Neuronal stem cell (in vitro differentiated cells): ENCODE measurements around the gene SMPD2. TPM values are rescaled to one million over a fixed set of nuclear protein-coding genes. Genes with fewer than 3 reads are reported as not detected.

Experiments used
- DNase-seq: peaks from one replicate; pipeline ENCODE4 v3.0.0-alpha.2; 2013; ENCODE audit warnings: low spot score
- H2AFZ ChIP-seq: one replicate; pipeline ENCODE4 v1.6.1; 2013; ENCODE audit warnings: mild to moderate bottlenecking, low read length, inconsistent platforms
- H2AK5ac ChIP-seq: 2 replicates; pipeline ENCODE4 v1.6.1; 2013; ENCODE audit warnings: low read depth, mild to moderate bottlenecking, inconsistent platforms, low read length, moderate library complexity, mixed read lengths
- H2BK120ac ChIP-seq: 2 replicates; pipeline ENCODE4 v1.6.1; 2013; ENCODE audit warnings: low read depth, mild to moderate bottlenecking, inconsistent platforms, low read length, moderate library complexity, mixed read lengths
- H2BK12ac ChIP-seq: one replicate; pipeline ENCODE4 v1.6.1; 2013; ENCODE audit warnings: low read length, inconsistent platforms
- H2BK15ac ChIP-seq: 2 replicates; pipeline ENCODE4 v1.6.1; 2013; ENCODE audit warnings: mild to moderate bottlenecking, low read length, inconsistent platforms, mixed read lengths
- H2BK5ac ChIP-seq: one replicate; pipeline ENCODE4 v1.6.1; 2013; ENCODE audit warnings: inconsistent platforms, mild to moderate bottlenecking, low read length, moderate library complexity
- H3K14ac ChIP-seq: one replicate; pipeline ENCODE4 v1.6.1; 2013; ENCODE audit warnings: low read length, inconsistent platforms
- H3K18ac ChIP-seq: 2 replicates; pipeline ENCODE4 v1.6.1; 2013; ENCODE audit warnings: low read length, inconsistent platforms
- H3K23ac ChIP-seq: 2 replicates; pipeline ENCODE4 v1.6.1; 2013; ENCODE audit warnings: low read depth, mild to moderate bottlenecking, mixed read lengths, low read length, inconsistent platforms; ENCODE audit not compliant: poor library complexity
- H3K27ac ChIP-seq: replicated peaks from 3 replicates; pipeline ENCODE4 v1.5.1; 2013; ENCODE audit warnings: low read length, inconsistent platforms
- H3K27me3 ChIP-seq, 3 experiments: 2 replicates each; pipeline ENCODE4 v1.6.1; 2013; ENCODE audit warnings: low read length in 3 of 3, mild to moderate bottlenecking in 2 of 3, inconsistent platforms in 1 of 3, low read depth in 1 of 3, mixed read lengths in 1 of 3, moderate library complexity in 1 of 3; ENCODE audit not compliant: control insufficient read depth in 3 of 3, insufficient read depth in 3 of 3
- H3K36me3 ChIP-seq, 2 donors: replicated peaks in 1 of 2; 2 replicates each; pipeline ENCODE4 v1.6.1; 2013; ENCODE audit warnings: low read length in 2 of 2; ENCODE audit not compliant: control insufficient read depth in 2 of 2, insufficient read depth in 2 of 2
- H3K4ac ChIP-seq: 2 replicates; pipeline ENCODE4 v1.6.1; 2013; ENCODE audit warnings: inconsistent platforms, mild to moderate bottlenecking, low read length, moderate library complexity
- H3K4me1 ChIP-seq, 2 donors: 1 replicate in 1 of 2; 2 replicates in 1 of 2; pipeline ENCODE4 v1.6.1; 2013; ENCODE audit warnings: low read length in 2 of 2, low read depth in 1 of 2; ENCODE audit not compliant: control insufficient read depth in 2 of 2, insufficient read depth in 1 of 2
- H3K4me2 ChIP-seq: one replicate; pipeline ENCODE4 v1.6.1; 2013; ENCODE audit warnings: mild to moderate bottlenecking, low read length, inconsistent platforms; ENCODE audit not compliant: insufficient read depth, poor library complexity, severe bottlenecking
- H3K4me3 ChIP-seq, 2 donors: 2 replicates each; pipeline ENCODE4 v1.5.1; 2013; ENCODE audit warnings: low read length in 2 of 2, mild to moderate bottlenecking in 2 of 2, inconsistent platforms in 1 of 2, moderate library complexity in 1 of 2
- H3K79me1 ChIP-seq: one replicate; pipeline ENCODE4 v1.6.1; 2013; ENCODE audit warnings: low read depth, mild to moderate bottlenecking, inconsistent platforms, low read length, moderate library complexity
- H3K9ac ChIP-seq: one replicate; pipeline ENCODE4 v1.6.1; 2013; ENCODE audit warnings: mild to moderate bottlenecking, low read depth, low read length, inconsistent platforms; ENCODE audit not compliant: poor library complexity
- H3K9me3 ChIP-seq, 2 donors: replicated peaks in 1 of 2; 2 replicates each; pipeline versions ENCODE3 to v1.6.1; 2013; ENCODE audit warnings: low read length in 2 of 2, mild to moderate bottlenecking in 2 of 2, inconsistent platforms in 1 of 2, low read depth in 1 of 2, mixed read lengths in 1 of 2, moderate library complexity in 1 of 2; ENCODE audit not compliant: control insufficient read depth in 2 of 2, insufficient read depth in 1 of 2
- H4K8ac ChIP-seq: one replicate; pipeline ENCODE4 v1.6.1; 2013; ENCODE audit warnings: low read depth, mild to moderate bottlenecking, inconsistent platforms, low read length, moderate library complexity
- H4K91ac ChIP-seq: one replicate; pipeline ENCODE4 v1.6.1; 2013; ENCODE audit warnings: low read length, low read depth, mild to moderate bottlenecking, inconsistent platforms; ENCODE audit not compliant: poor library complexity
- WGBS, 2 donors: extraction: QIAGEN DNeasy Blood & Tissue Kit; methylation state at CpG; one replicate each; pipeline ENCODE4 v1.1.7; 2013; ENCODE audit warnings: missing lambda C conversion rate in 2 of 2, mixed read lengths in 1 of 2; ENCODE audit not compliant: insufficient read length in 2 of 2, insufficient replicate concordance in 1 of 2; ENCODE audit errors: extremely low coverage in 2 of 2; 5-methylcytosine and 5-hydroxymethylcytosine counted together
- polyA plus RNA-seq, 2 experiments: library from polyadenylated mRNA; stranded (reverse); fragments of 200-250 nt; gene quantifications; one replicate each; pipeline ENCODE4 v1.2.3, GENCODE V29; 2013

The SMPD2 gene
- polyA plus RNA-seq (2013, experiment 1 of 2) = 6.4 TPM
- polyA plus RNA-seq (2013, experiment 2 of 2) = 5.9 TPM

GRCh38 chr6:109440331-109441068 lies at the start of gene SMPD2, which contains the start of gene PPIL6:
TSS of gene SMPD2 (plus strand) at chr6:109440724. CDS start at chr6:109441122, 398 bp downstream.
TSS of gene PPIL6 (minus strand) at chr6:109440628. CDS start at chr6:109440590, 38 bp downstream.
- peak within 1 kb of the TSS; percentile 99 for H2BK15ac ChIP-seq
- peak within 1 kb of the TSS; percentile 88 to 93 for H3K4me3 ChIP-seq
- peak within 1 kb of the TSS; percentile 22 for H2BK12ac ChIP-seq
- peak within 1 kb of the TSS; percentile 21 for H2BK120ac ChIP-seq
- H2AK5ac ChIP-seq = peak within 1 kb of the TSS; percentile 18
- H3K27ac ChIP-seq = peak within 1 kb of the TSS; percentile 69
- peaks cover 29 to 33% of the 10 kb centered on the region in 2 donors for H3K36me3 ChIP-seq
- peak within 1 kb of the TSS; percentile 96 for H3K9ac ChIP-seq
- H3K23ac ChIP-seq = peak within 1 kb of the TSS; percentile 94
- peak within 1 kb of the TSS; percentile 10 for H4K8ac ChIP-seq
- H3K4ac ChIP-seq = no peak within 1 kb of the TSS
- peak within 1 kb of the TSS; percentile 99 for H3K18ac ChIP-seq
- peak within 1 kb of the TSS; percentile 83 for H2BK5ac ChIP-seq
- DNase-seq = peak; percentile 94
- peaks cover 3% of the 10 kb centered on the region for H3K79me1 ChIP-seq
- peak within 1 kb of the TSS; percentile 99 for H2AFZ ChIP-seq
- H3K4me2 ChIP-seq = peak within 1 kb of the TSS; percentile 90
- H3K14ac ChIP-seq = peak within 1 kb of the TSS; percentile 91
- H3K9me3 ChIP-seq = no peaks in the 10 kb centered on the region
- no CpG with 5 or more reads among the region's 102 CpGs for WGBS, 2 donors
- H4K91ac ChIP-seq = no peak within 1 kb of the TSS
- H3K4me1 ChIP-seq = peaks cover 9 to 10% of the 10 kb centered on the region in 2 donors
- H3K27me3 ChIP-seq = no peaks in the 10 kb centered on the region

GRCh38 chr6:109393157-109393885 lies 47.2 kb upstream of the SMPD2 start:
- DNase-seq = no peak
- no peak overlapping the region for H2BK5ac ChIP-seq
- no peak overlapping the region for H3K4me2 ChIP-seq
- H4K8ac ChIP-seq = no peak overlapping the region
- no peak overlapping the region for H2AK5ac ChIP-seq
- no peaks in the 10 kb centered on the region for H3K27me3 ChIP-seq
- H3K36me3 ChIP-seq = no peaks in the 10 kb centered on the region
- no peak overlapping the region for H3K23ac ChIP-seq
- H3K9me3 ChIP-seq = no peaks in the 10 kb centered on the region
- no peak overlapping the region for H2BK12ac ChIP-seq
- WGBS, 2 donors = no CpG with 5 or more reads among the region's 5 CpGs
- no peak overlapping the region for H4K91ac ChIP-seq
- H3K14ac ChIP-seq = no peak overlapping the region
- H2BK120ac ChIP-seq = no peak overlapping the region
- no peaks in the 10 kb centered on the region for H3K79me1 ChIP-seq
- H3K9ac ChIP-seq = no peak overlapping the region
- H3K4me3 ChIP-seq = no peak overlapping the region
- no peaks in the 10 kb centered on the region for H3K4me1 ChIP-seq
- H2AFZ ChIP-seq = no peak overlapping the region
- H3K4ac ChIP-seq = no peak overlapping the region
- H3K27ac ChIP-seq = no peak overlapping the region
- H3K18ac ChIP-seq = no peak overlapping the region
- H2BK15ac ChIP-seq = no peak overlapping the region

- Histone ChIP-seq H3K36me3 (no peaks in the 10 kb centered on the region), H2BK12ac (no peak overlapping the region), H2AK5ac (no peak overlapping the region), H3K27me3 (no peaks in the 10 kb centered on the region), H4K8ac (no peak overlapping the region), H4K91ac (no peak overlapping the region), H3K18ac (no peak overlapping the region), H3K4ac (no peak overlapping the region), H3K23ac (no peak overlapping the region), H3K9ac (no peak overlapping the region), H2AFZ (no peak overlapping the region), H3K4me2 (no peak overlapping the region), H3K79me1 (no peaks in the 10 kb centered on the region), H3K4me3 (no peak overlapping the region), H3K4me1 (no peaks in the 10 kb centered on the region), H2BK120ac (no peak overlapping the region), H2BK15ac (no peak overlapping the region), H3K27ac (no peak overlapping the region), H2BK5ac (no peak overlapping the region), H3K9me3 (no peaks in the 10 kb centered on the region), H3K14ac (no peak overlapping the region)
- no CpG with 5 or more reads among the region's 2 CpGs for WGBS, 2 donors
- DNase-seq = no peak
Observed at GRCh38 chr6:109393886-109394281, 46.6 kb upstream of the SMPD2 start.
